Measurements from ENCODE around the gene BAG2.

Gene BAG2

GRCh38 chr6:57172136-57173055 lies at the start of gene BAG2:
Gene BAG2 (plus strand): TSS chr6:57172326. CDS start chr6:57172698, 372 bp downstream.
- FAIRE-seq (peak; percentile 58), DNase-seq (ENCODE audit: insufficient read length, low spot score) (peak; percentile 91)

- FAIRE-seq: peak; percentile 51
Measured at GRCh38 chr6:57123111-57123510, 49.0 kb upstream of the BAG2 start.

GRCh38 chr6:57127763-57128162 lies 44.4 kb upstream of the BAG2 start:
- FAIRE-seq (peak; percentile 28), DNase-seq (ENCODE audit: insufficient read length, low spot score) (no peak)

More at GRCh38 chr6:57123111-57123510, 49.0 kb upstream of the BAG2 start:
- no peak for DNase-seq (ENCODE audit: insufficient read length, low spot score)

- no peak for DNase-seq (ENCODE audit: insufficient read length, low spot score)
- no peak for FAIRE-seq
Measured at GRCh38 chr6:57130661-57131177, 41.4 kb upstream of the BAG2 start.

GRCh38 chr6:57134954-57135353 lies 37.2 kb upstream of the BAG2 start:
- FAIRE-seq: no peak
- DNase-seq (ENCODE audit: insufficient read length, low spot score): no peak

- FAIRE-seq: no peak
Measured at GRCh38 chr6:57135885-57136284, 36.2 kb upstream of the BAG2 start.

GRCh38 chr6:57137350-57137749 lies 34.8 kb upstream of the BAG2 start:
- no peak for FAIRE-seq

More at GRCh38 chr6:57135885-57136284, 36.2 kb upstream of the BAG2 start:
- DNase-seq (ENCODE audit: insufficient read length, low spot score): no peak

GRCh38 chr6:57138026-57138425 lies 34.1 kb upstream of the BAG2 start:
- no peak for DNase-seq (ENCODE audit: insufficient read length, low spot score)

More at GRCh38 chr6:57137350-57137749, 34.8 kb upstream of the BAG2 start:
- no peak for DNase-seq (ENCODE audit: insufficient read length, low spot score)

GRCh38 chr6:57141451-57142177 lies 30.5 kb upstream of the BAG2 start:
- FAIRE-seq: peak; percentile 67
- DNase-seq (ENCODE audit: insufficient read length, low spot score): no peak

More at GRCh38 chr6:57138026-57138425, 34.1 kb upstream of the BAG2 start:
- no peak for FAIRE-seq

GRCh38 chr6:57142178-57142525 lies 30.0 kb upstream of the BAG2 start:
- FAIRE-seq: no peak

GRCh38 chr6:57143690-57144089 lies 28.4 kb upstream of the BAG2 start:
- FAIRE-seq: no peak
- no peak for DNase-seq (ENCODE audit: insufficient read length, low spot score)

More at GRCh38 chr6:57142178-57142525, 30.0 kb upstream of the BAG2 start:
- no peak for DNase-seq (ENCODE audit: insufficient read length, low spot score)

GRCh38 chr6:57147401-57147800 lies 24.7 kb upstream of the BAG2 start:
- FAIRE-seq (no peak), DNase-seq (ENCODE audit: insufficient read length, low spot score) (no peak)

GRCh38 chr6:57147955-57148858 lies 23.9 kb upstream of the BAG2 start:
- no peak for FAIRE-seq
- no peak for DNase-seq (ENCODE audit: insufficient read length, low spot score)

GRCh38 chr6:57158658-57159057 lies 13.5 kb upstream of the BAG2 start:
- no peak for FAIRE-seq
- no peak for DNase-seq (ENCODE audit: insufficient read length, low spot score)

- DNase-seq (ENCODE audit: insufficient read length, low spot score) (no peak), FAIRE-seq (no peak)
Measured at GRCh38 chr6:57159127-57159526, 13.0 kb upstream of the BAG2 start.

- no peak for DNase-seq (ENCODE audit: insufficient read length, low spot score)
- FAIRE-seq: no peak
Measured at GRCh38 chr6:57162028-57162427, 10.1 kb upstream of the BAG2 start.

GRCh38 chr6:57162516-57162915 lies 9.6 kb upstream of the BAG2 start:
- FAIRE-seq: no peak
- no peak for DNase-seq (ENCODE audit: insufficient read length, low spot score)

- no peak for FAIRE-seq
Measured at GRCh38 chr6:57163956-57164355, 8.2 kb upstream of the BAG2 start.

GRCh38 chr6:57165080-57165479 lies 7.0 kb upstream of the BAG2 start:
- FAIRE-seq (no peak), DNase-seq (ENCODE audit: insufficient read length, low spot score) (no peak)

More at GRCh38 chr6:57163956-57164355, 8.2 kb upstream of the BAG2 start:
- no peak for DNase-seq (ENCODE audit: insufficient read length, low spot score)
